Ureter (tissue), 1 donor: ENCODE results near the gene G0S2. TPM values are rescaled to one million over a fixed set of nuclear protein-coding genes. Genes with fewer than 3 reads are reported as not detected.
A peak's percentile ranks its signal among the peaks of the same experiment; 100 is the strongest.

Experiments
- DNase-seq: peaks from one replicate; pipeline ENCODE4 v3.0.0-alpha.2; 2020; ENCODE audit warnings: low spot score
- total RNA-seq: library from RNA; stranded (reverse); gene quantifications from one replicate; pipeline ENCODE4 v1.2.4, GENCODE V29; 2023
- donor health status: DM: yes; HTN: yes; CAD: no.

G0S2 gene, protein sequence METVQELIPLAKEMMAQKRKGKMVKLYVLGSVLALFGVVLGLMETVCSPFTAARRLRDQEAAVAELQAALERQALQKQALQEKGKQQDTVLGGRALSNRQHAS
- 7.7 TPM for total RNA-seq

DNA sequence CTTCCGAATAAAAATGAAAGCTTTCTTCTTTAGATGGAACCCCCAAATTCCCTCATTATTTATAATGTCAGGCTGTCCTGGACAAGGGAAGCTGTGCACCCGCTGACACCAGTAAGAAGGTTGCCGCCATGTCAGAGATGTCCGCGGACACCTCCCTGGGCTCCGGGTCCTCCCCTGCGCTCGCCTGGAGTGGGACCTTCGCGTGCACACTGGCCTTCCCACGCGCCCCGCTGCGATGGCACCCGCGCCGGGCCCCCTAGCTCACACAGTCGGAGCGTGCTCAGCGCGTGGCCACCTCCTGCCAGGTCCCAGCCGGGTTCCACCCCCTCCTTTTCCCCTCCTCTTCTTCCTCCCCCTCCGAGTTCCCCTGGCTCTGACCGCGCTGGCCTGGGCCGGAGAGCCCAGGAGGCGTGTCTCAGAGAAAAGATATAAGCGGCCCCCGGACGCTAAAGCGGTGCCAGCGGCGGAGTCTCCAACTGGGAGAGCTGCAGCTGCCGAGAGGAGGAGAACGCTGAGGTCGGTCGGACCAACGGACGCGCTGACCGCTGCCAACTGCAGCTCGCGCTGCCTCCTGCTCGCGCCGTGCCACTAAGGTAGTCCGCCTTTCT is at the start of gene G0S2:
TSS of gene G0S2 (plus strand) at position 456 of the 608 bp plus-strand sequence. CDS start 273 bp downstream, outside the sequence.
- DNase-seq = peak; percentile 74

DNA sequence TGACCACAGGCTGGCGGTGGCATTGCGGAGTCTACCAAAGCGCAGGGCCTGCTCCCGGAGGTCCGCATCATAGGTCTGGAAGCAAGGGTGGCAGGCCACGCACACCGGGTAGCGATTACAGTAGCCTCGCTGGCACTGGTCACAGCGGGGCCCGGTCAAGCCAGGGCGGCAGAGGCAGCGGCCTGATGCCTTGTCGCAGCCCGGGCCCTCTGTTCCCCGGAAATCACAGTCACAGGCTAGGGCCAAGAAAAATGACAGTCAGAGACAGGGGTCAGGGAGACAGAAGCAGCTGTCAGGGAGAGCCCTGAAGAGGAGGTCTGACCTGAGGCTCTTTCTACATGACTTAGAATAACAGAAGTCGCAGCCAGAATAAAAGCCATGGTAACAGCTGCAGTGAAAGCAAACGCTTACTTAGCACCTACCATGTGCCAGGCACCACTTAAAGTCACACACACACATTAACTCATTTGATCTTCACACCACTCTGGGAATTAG is 49.4 kb upstream of the G0S2 start:
- no peak for DNase-seq

DNA sequence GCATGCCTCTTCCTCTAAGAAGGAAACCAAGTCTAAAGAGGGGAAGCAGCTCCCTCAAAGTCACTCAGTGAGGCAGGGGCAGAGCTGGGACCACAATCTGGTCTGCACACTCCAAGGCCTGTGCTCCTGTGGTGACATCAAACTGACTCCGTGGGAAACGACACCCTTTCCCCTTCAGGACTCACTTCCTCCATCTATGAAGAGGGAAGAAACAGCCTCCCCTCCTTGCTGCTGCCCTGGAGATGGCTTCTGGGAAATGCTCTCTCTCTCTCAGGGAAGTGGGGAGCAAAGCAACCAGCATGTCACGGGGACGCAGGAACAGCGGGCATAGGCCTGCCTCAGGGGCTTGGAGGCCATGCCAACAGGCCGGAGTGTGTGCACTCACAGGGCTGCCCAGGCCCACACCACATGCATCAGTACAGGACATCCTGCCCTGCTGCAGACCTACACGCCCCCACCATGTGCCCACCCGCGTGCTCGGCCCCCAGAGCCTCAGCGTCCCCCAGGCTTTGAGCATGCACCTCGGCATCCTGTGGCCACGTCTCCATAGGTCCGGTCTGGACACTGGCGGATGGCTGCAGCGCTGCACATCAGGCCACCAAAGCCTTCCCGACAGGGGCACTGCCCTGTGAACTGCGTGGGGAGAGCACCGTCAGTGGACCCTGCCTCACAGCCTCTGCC is 48.7 kb upstream of the G0S2 start:
- no peak for DNase-seq

DNA sequence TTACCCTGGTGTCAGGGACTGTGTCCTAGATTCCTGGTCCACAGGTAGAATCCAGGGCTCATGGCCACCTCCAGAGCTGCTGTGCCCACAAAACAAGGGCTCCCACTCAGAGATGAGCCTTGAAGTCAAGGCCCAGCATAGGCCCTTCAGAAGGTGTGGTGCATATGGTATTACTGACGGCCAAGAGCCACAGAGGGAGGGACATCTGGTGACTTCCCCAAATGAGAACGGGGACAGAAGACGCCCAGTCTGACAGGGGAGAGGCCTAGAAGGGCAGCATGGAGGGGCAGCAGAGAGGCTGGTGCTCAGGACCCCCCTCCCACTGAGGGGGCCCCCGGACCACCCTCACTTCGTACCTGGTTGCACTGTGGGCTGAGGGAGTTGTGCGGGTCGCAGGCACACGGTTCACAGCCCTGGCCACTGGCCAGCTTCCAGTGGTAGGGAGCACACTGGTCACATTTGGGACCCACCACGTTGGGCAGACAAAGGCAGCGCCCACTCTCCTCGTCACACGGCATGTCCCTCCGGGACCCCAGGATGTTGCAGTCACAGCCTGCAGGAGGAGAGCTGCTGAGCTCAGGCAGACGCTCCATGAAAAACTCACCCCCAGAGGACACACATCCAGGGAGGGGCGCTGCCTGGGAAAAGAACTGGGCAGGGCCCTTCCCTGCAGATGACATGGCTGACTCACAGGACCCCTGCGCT is 48.0 kb upstream of the G0S2 start:
- DNase-seq = no peak

DNA sequence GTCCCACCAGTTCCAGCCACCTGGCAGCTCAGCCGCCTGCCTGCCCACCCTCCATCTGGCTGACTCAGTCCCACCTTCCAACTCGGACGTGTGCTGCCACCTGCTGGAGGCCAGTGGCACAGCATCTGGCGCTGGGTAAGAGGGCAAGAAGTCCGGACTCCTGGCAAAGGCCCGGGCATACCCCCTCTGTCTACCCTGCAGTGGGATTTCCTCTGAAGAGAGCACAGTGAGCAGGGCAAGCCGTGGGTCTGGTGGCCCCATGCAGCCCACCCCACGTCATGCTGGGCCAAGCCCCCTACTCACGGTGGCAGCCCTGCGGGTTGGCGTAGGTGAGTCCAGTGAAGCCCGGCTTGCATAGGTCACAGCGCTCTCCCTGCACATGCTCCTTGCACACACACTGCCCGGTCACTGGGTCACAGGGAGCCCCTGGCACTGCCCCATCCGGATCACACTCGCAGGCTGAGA is 47.4 kb upstream of the G0S2 start:
- peak; percentile 63 for DNase-seq

DNA sequence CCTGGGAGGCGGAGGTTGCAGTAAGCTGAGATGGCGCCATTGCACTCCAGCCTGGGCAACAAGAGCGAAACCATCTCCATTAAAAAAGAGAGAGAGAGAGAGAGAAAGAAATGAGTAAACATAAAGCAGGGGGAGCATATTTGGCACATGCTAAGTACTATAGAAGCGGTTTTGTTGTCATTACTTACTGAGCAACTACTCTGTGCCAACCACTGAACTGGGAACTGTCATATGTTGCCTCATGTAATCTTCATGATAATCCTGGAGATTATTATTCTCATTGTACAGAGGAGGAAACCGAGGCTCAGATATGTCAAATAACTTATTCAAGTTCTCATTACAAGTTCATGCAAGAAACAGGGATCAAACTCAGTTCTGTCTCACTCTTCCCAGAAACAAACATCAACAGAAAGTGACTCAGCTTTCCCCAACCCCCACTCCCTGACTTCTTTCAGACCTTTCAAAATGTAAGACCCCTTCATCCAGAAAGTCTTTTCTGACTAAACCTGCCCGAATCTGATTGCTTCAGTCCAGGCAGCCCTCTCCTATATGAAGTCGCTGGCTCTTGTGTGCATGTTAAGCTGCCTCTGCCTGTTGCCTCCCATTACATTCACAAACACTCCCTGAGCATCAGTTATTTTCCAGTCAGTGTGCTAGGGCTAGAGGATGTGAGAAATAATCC is 46.5 kb upstream of the G0S2 start:
- no peak for DNase-seq

DNA sequence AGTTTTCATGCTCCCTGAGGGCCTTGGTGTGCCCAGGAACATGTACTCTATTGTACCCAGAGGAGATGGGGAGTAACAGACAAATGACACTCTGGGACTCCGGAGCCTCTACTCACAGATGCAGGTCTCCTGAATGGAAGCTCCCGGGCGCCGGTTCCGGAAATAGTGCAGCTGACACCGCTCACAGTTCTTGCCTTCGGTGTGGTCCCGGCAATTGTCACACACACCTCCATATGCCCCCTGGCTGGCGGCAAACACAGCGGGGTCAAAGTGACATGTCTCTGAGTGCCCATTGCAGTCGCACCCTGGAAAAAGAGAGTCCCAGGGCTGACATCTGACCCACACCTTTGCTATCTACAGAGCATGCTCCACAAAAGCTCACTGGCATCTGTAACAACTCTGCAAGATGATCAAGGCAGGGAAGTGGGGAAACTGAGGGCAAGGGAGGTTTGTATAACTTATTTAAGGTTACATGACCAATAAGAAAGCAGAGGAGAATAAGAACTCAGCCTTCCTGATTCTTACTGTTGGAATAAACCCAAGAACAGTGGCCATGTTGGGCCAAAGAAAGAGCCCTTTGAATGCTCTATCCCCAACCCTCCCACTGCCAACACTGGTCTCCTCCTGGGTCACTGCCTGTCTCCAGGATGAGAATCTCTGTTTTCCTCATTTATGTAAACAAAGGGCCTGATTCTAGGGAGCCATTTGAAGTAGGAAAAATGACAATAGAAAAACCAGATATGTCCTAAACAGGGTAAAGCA is 45.4 kb upstream of the G0S2 start:
- DNase-seq = no peak

DNA sequence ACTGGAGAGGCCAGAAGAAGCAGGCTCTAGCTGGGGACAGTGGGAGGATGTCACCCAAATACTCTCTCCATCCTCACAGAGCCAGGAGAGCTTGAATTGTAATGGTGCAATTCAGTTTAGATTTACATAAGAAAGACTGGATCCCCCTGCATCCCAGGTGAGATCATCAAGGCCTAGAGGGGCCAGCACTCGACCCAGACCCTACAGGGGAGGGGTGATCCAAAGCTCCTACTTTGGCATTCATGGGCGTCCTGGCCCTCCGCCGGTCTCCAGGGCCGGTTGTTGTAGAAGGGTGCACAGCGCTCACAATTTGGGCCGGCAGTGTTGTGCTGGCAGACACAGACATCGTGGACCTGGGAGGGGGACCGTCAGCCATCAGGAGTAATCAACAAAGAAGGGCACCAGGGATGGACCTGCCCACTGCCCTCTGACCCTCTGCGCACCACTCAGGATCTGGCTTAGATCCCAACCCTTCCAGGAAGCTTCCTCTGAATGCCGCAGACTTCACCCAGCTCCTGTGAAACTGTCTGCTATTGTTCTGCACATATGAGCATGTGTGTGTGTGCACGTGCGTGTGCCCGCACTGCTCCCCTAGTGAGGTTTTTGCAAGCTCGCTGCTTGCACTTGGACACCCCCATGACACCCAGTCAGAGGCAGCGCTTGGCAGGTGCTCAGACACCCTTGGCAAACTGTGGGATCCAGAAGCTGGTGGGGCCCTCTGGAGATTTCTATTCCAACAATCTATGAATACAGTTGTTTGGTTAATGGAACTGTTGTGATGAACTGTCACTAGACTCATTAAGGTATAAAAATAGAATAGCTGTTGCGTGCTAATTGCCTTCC is 44.6 kb upstream of the G0S2 start:
- no peak for DNase-seq

DNA sequence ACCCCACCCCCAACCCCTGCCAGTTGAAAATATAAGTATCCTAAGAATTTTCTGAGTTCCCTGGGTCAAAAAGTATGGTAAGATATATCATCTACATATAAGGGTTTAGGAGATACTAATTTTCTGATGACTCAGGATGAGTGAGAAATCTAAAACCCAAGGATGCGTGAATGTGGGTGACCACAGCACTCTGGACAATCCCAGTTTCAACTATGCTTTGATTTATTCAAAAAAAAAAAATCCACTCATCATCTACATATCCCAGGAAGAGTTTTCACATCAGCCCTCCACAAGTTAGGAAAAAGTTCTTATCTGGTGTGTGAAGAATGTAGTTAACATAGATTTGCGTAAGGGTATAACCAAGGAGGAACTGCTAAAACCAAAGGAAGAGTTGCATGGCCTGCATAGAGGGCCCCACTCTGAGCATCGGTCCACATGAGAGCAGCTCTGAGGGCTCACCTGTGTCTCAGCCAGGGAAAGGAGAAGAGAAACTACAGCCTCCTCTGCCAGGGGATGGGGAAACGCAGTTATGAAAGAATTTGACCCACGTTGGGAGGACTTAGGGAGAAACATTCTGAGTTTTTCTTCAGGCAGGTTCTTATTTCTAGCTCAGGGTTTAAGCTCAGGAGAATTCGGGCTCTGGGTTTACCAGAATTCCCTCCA is 41.7 kb upstream of the G0S2 start:
- DNase-seq = no peak

DNA sequence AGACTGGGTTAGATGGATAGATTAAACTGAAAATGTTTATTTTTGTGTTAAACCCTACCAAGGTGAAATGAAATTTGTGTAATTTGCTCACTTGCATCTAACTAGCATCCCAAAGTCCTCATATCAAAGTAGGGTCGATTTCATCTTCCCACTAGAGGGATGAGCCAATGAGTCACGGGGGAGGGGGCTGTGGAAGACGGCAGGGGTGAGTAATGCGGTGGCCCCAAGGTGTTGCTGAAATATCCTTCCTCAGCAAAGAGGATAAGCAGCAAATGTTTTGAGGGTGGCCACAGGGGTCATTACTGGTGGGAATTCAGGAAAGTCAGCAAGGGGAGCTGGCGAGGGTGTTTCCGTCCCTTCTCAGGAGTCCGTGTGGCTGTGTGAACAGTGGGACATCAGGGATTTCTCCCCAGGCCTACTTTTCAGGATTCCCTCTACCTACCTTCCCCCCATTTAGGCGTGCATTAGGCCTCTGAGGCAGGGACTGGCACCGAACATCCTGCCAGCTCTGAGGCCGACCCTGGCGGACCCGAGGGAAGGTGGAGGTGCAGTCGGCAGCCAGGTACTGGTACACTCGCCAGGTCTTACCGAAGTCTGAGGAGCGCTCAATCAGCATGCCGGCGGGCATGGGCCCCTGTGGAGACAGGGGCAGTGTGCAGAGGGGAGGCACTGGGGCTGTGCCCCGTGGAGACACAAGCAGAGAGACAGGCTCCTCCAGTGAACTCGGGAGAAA is 41.0 kb upstream of the G0S2 start:
- DNase-seq = no peak

DNA sequence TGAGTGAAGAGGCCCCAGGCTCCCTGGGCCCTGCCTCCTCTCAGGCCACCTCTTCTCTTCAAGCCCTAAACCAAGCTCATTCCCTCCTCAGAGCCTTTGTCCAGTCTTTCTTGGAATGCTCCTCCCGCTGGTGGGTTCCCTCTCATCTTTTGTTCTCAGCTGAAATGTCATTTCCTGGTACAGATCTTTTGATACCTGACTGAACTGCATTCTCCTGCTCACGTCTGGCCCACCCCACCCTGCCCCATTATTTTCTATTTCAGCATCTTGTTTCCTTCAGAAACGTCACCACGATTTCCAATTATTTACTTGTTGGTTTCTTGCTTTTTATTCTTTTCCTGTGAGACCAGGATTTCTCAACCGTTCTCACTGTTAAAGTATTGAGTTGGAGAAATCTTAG is 39.4 kb upstream of the G0S2 start:
- no peak for DNase-seq

DNA sequence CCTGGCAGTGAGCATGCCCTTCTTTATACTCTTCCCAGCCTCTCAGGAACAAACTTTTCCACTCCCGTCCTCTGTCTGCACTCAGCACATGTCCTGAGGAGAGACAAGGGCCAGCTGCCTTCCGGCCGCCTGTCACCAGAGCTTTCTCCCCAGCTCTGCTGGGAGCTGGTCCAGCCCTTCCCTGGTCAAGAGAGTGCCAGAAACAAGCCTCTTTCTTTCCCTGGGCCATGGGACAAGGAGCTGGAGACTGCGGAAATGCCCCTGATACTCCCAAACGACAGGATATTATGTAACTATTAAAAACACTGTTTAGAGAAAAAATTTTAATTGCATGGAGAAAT is 33.4 kb upstream of the G0S2 start:
- peak; percentile 80 for DNase-seq

DNA sequence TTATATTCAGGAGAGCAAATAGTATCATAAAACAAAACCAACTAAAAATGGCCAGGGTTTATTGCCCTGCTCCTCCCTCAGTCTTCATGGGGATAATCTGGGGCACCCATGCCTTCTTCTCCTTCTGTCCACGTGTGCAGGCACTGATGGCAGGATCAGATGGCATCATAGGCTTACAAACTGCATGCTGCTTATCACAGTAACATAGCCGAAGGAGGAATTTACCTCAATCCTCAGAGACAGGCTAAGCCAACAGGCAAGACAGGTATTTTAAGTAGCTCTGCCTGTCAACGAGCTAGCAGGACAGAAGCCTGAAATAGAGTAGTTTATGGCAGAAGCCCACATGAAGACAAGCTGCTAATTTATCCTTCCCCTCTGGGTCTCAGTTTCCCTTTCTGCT is 32.4 kb upstream of the G0S2 start:
- no peak for DNase-seq

DNA sequence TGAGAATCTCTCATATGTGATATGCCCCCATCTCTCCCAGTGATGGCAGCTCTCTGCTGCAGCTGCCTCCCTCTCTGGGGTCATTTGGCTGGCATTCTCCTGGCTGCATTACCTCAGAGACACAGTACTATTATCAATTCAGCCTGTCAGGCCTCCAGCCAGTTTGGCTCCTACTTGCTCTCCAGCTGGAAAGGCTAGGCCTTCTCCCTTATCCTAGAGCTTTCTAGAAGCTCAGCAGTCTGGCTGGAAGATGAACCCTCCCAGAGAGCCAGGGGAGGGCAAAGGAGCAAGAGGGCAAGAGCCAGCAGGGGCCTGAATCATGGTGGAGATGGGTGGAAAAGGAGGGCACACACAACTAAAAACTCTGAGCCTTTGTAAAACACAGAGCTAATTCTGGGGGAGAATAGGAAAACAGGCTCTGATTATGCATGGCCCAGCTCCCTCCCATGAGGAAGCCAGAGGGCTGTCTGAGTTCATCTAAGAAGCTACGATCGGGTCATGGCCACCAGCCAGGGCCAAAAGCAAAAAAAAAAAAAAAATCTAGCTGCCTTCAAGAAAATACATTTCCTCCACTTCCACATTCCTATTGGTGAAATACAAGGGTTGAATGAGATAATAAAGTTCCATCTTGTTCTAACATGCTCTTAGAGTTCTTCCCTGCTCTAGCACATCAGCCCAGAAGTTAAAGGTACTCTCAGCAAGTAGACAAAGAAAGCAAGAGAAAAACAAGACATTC is 31.8 kb upstream of the G0S2 start:
- peak; percentile 62 for DNase-seq

DNA sequence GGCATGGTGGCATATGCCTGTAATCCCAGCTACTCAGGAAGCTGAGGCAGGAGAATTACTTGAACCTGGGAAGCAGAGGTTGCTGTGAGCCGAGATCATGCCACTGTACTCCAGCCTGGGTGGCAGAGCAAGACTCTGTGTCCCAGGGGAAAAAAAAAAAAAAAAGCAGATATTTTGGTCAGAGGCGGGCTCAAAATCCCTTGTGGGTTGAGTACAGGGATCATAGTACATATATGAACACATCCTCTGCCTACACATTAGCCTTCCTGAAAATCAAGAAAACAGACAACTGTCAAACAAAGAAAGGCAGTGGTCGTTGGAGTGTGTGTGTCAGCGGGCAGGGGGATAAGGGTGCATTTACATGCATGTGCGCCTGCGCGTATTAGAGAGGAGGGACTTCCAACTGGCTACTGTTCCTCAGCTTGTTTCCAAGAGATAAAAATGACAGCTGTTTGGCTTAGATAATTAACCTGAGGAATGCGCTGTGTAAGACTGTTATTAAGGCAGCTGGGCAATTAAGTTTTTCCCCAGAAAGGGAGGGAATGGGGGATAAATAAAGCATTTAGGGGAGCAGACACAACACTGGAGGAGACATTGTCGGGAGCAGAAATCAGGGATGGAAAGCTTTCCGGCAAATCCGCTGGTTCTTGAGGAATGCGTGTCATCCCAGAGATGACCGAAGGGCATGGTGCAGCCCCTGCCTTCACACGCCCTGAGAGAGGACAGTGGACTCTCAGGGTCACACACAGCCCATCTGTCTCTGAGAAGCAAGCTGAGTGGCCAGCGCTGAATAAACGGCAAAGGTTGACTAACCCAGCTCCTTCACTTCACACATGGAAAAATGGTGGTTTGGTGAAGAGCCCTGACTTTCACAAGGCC is 29.4 kb upstream of the G0S2 start:
- no peak for DNase-seq

DNA sequence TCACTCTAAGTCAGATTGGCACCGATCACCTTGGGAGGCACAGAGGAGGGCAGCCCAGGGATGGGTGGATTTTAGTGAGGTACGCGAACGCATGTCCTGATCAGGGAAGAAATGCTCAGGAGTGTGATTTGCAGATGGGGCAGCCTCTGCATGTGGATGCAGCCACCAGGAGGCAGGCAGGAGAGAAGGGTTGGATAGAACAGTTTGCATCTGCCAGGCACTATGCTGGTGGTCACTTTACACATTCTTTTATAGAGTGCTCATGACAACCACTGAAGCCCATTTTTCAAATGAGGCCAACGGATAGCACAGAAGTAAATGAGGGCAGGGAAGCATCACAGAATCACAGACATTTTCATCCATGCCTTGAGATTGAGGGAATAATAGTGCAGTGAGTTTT is 28.7 kb upstream of the G0S2 start:
- DNase-seq = no peak

DNA sequence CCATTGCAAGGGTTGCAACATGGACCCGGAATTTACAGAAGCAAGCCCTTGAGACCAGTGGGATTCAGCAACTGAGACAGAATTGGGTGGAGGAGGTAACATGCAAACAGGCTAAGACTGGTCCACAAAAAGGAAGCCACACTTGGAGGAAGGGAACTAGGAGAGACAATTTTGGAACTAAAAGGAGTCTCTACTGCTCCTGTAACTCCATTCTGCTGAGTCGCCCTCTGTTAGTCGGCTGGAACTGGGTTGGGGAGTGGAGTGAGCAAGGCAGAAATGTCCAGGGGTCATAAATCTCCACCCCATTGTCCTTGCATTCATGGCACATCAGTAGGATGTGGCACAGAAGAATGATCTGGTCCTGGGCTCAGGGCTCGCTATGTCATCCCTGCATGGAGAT is 28.1 kb upstream of the G0S2 start:
- no peak for DNase-seq

DNA sequence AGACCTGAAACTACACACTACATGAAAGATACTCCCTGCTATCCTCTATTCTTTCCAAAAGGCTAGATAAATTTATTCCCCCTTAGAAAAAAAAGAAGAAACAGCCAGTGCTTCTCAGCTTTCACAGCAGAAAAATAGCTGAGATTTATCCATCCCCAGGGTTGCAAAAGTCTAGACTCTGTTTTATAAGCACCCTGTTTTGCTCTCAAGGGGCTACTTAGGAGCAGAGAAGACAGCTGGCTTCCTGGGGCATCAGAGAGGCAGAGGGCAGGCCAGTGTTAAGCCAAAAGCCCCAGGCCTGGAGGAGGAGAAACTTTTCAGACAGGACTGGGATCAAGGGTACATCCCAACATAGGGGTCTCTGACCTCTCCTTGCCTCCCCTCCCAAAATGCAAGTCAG is 26.9 kb upstream of the G0S2 start:
- no peak for DNase-seq
